ENCODE measurements around the gene ALKBH5. TPM values are rescaled to one million over a fixed set of nuclear protein-coding genes. Genes with fewer than 3 reads are reported as not detected.

ALKBH5 gene
- total and polyA plus RNA-seq, 9 of the 15 experiments (the other 6 are each of a cell fraction or from before 2014, with no cell fraction given), result 11.4 to 70.0 (median 47.4) TPM

GRCh38 chr17:18185832-18186626 lies 2.4 kb downstream of the ALKBH5 start (continued):
- TF ChIP-seq NKRF (IDR thresholded peaks at IDR 0.05; ENCODE audit: borderline replicate concordance) (peak; percentile 54; the same call in 1 of the 2 replicates), SMARCB1 (IDR thresholded peaks at IDR 0.05; ENCODE audit: insufficient read length, low read depth) (no peak), MECOM (CRISPR knock-in tag; IDR thresholded peaks at IDR 0.05) (no peak), MYNN (IDR thresholded peaks at IDR 0.05) (no peak), MYNN (CRISPR knock-in tag; IDR thresholded peaks at IDR 0.05) (no peak), ZC3H11A (IDR thresholded peaks at IDR 0.05; ENCODE audit: low read depth, low read length) (no peak), MGA (IDR thresholded peaks at IDR 0.05) (no peak), KHSRP (IDR thresholded peaks at IDR 0.05) (no peak), TEAD2 (tag; IDR thresholded peaks at IDR 0.05) (no peak), HNRNPK (IDR thresholded peaks at IDR 0.05; ENCODE audit: low read depth, low read length, poor library complexity, severe bottlenecking) (no peak), ZNF174 (CRISPR knock-in tag; IDR thresholded peaks at IDR 0.05) (no peak), MAX (CRISPR knock-in tag; IDR thresholded peaks at IDR 0.05) (no peak), MAZ (CRISPR knock-in tag; conservative IDR thresholded peaks at IDR 0.05 in 1 of 2, IDR thresholded peaks at IDR 0.05 in 1 of 2) (no peak), C11orf30 (IDR thresholded peaks at IDR 0.05; ENCODE audit: low read depth) (peak; percentile 39; the same call in 1 of the 2 replicates), ZNF561 (CRISPR knock-in tag; conservative IDR thresholded peaks at IDR 0.05) (no peak)
